ENCODE results near the gene RAMP2. TPM values are rescaled to one million over a fixed set of nuclear protein-coding genes. Genes with fewer than 3 reads are reported as not detected.

The RAMP2 gene
- total and polyA plus RNA-seq, 2 of the 13 experiments (the other 11 are each of a cell fraction or from before 2014, with no cell fraction given), result 1.4 to 5.2 TPM

- TF ChIP-seq ZNF704 (CRISPR knock-in tag; IDR thresholded peaks at IDR 0.05; ENCODE audit: borderline replicate concordance) (no peak), ZSCAN30 (CRISPR knock-in tag; IDR thresholded peaks at IDR 0.05) (no peak), MED1 (CRISPR knock-in tag; IDR thresholded peaks at IDR 0.05) (0 out of 2 replicates have a peak, but pooled peaks have one; percentile 34), ARNTL (CRISPR knock-in tag; IDR thresholded peaks at IDR 0.05) (no peak), TEAD2 (CRISPR knock-in tag; IDR thresholded peaks at IDR 0.05) (no peak), HMGA1 (CRISPR knock-in tag; conservative IDR thresholded peaks at IDR 0.05) (no peak), NR2F6 (IDR thresholded peaks at IDR 0.05) (peak; percentile 54; the same call in 1 of the 2 replicates), NR2F6 (CRISPR knock-in tag; IDR thresholded peaks at IDR 0.05) (no peak), ZNF570 (CRISPR knock-in tag; IDR thresholded peaks at IDR 0.05; ENCODE audit: borderline replicate concordance) (no peak), RAD51 (IDR thresholded peaks at IDR 0.05; ENCODE audit: borderline replicate concordance) (0 out of 2 replicates have a peak, but pooled peaks have one; percentile 2), MEIS2 (CRISPR knock-in tag; IDR thresholded peaks at IDR 0.05) (no peak), BHLHE40 (IDR thresholded peaks at IDR 0.05; ENCODE audit: low read length) (no peak), DNMT1 (CRISPR knock-in tag; IDR thresholded peaks at IDR 0.05) (no peak), ZNF317 (CRISPR knock-in tag; IDR thresholded peaks at IDR 0.05) (no peak), TIGD3 (CRISPR knock-in tag; IDR thresholded peaks at IDR 0.05; ENCODE audit: borderline replicate concordance) (no peak), CENPBD1 (CRISPR knock-in tag; IDR thresholded peaks at IDR 0.05; ENCODE audit: borderline replicate concordance, low read depth) (no peak), GPN1 (CRISPR knock-in tag; IDR thresholded peaks at IDR 0.05; ENCODE audit: borderline replicate concordance) (no peak), JARID2 (CRISPR knock-in tag; IDR thresholded peaks at IDR 0.05; ENCODE audit: insufficient replicate concordance) (no peak), ZNF432 (CRISPR knock-in tag; IDR thresholded peaks at IDR 0.05; ENCODE audit: borderline replicate concordance) (no peak), SMAD9 (CRISPR knock-in tag; IDR thresholded peaks at IDR 0.05) (no peak)
- TF ChIP-seq, protein P1, sequence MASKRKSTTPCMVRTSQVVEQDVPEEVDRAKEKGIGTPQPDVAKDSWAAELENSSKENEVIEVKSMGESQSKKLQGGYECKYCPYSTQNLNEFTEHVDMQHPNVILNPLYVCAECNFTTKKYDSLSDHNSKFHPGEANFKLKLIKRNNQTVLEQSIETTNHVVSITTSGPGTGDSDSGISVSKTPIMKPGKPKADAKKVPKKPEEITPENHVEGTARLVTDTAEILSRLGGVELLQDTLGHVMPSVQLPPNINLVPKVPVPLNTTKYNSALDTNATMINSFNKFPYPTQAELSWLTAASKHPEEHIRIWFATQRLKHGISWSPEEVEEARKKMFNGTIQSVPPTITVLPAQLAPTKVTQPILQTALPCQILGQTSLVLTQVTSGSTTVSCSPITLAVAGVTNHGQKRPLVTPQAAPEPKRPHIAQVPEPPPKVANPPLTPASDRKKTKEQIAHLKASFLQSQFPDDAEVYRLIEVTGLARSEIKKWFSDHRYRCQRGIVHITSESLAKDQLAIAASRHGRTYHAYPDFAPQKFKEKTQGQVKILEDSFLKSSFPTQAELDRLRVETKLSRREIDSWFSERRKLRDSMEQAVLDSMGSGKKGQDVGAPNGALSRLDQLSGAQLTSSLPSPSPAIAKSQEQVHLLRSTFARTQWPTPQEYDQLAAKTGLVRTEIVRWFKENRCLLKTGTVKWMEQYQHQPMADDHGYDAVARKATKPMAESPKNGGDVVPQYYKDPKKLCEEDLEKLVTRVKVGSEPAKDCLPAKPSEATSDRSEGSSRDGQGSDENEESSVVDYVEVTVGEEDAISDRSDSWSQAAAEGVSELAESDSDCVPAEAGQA (IDR thresholded peaks at IDR 0.05; ENCODE audit: low read depth), result no peak
- TF ChIP-seq, protein P1 (CRISPR knock-in tag; IDR thresholded peaks at IDR 0.05; ENCODE audit: borderline replicate concordance), result no peak
- TF ChIP-seq, protein P2, sequence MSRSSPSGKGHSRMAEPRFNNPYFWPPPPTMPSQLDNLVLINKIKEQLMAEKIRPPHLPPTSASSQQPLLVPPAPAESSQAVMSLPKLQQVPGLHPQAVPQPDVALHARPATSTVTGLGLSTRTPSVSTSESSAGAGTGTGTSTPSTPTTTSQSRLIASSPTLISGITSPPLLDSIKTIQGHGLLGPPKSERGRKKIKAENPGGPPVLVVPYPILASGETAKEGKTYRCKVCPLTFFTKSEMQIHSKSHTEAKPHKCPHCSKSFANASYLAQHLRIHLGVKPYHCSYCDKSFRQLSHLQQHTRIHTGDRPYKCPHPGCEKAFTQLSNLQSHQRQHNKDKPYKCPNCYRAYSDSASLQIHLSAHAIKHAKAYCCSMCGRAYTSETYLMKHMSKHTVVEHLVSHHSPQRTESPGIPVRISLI (CRISPR knock-in tag; IDR thresholded peaks at IDR 0.05; ENCODE audit: borderline replicate concordance), result peak; percentile 98
Measured at GRCh38 chr17:42766124-42766523, 5.1 kb downstream of the RAMP2 start (continued).
